HG02885 (cell line): ENCODE data around the gene EIF2B5.
"Not testable (repeated sequence)": the region's sequence is repeated elsewhere in the genome, so short reads cannot be mapped to it uniquely, and the experiment has no call there.

Experiments used
- ATAC-seq: cut with Tn5 transposase; IDR thresholded peaks from one replicate; pipeline ENCODE4 v1.9.1; 2021; ENCODE audit warnings: mild to moderate bottlenecking; ENCODE audit not compliant: unreplicated experiment, poor library complexity

Gene EIF2B5

GRCh38 chr3:184135149-184135910 is at the start of gene EIF2B5:
Gene EIF2B5 (plus strand): TSS chr3:184135358. CDS start chr3:184135386, 28 bp downstream.
- peak; percentile 89 for ATAC-seq

- no peak for ATAC-seq
Observed at GRCh38 chr3:184085389-184085852, 49.7 kb upstream of the EIF2B5 start.

- ATAC-seq, result no peak
Observed at GRCh38 chr3:184092199-184092598, 43.0 kb upstream of the EIF2B5 start.

- no peak for ATAC-seq
Observed at GRCh38 chr3:184096811-184097383, 38.3 kb upstream of the EIF2B5 start, which contains the start of gene HTR3E. Gene HTR3E (plus strand): TSS chr3:184097064. CDS start chr3:184097530, 466 bp downstream.

- no peak for ATAC-seq
Observed at GRCh38 chr3:184097556-184097955, 37.6 kb upstream of the EIF2B5 start.

- ATAC-seq, result no peak
Observed at GRCh38 chr3:184099806-184100686, 35.1 kb upstream of the EIF2B5 start.

- no peak for ATAC-seq
Observed at GRCh38 chr3:184110316-184110725, 24.8 kb upstream of the EIF2B5 start.

GRCh38 chr3:184116017-184116416 is 19.1 kb upstream of the EIF2B5 start:
- no peak for ATAC-seq

- no peak for ATAC-seq
Observed at GRCh38 chr3:184117636-184118035, 17.5 kb upstream of the EIF2B5 start.

- not testable (repeated sequence) for ATAC-seq
Observed at GRCh38 chr3:184121031-184121430, 14.1 kb upstream of the EIF2B5 start.

- ATAC-seq, result no peak
Observed at GRCh38 chr3:184126006-184126405, 9.2 kb upstream of the EIF2B5 start.

GRCh38 chr3:184129012-184129411 is 6.1 kb upstream of the EIF2B5 start:
- ATAC-seq, result no peak

- ATAC-seq, result no peak
Observed at GRCh38 chr3:184132945-184133344, 2.2 kb upstream of the EIF2B5 start.

GRCh38 chr3:184133840-184134745 is 1.1 kb upstream of the EIF2B5 start:
- no peak for ATAC-seq

- no peak for ATAC-seq
Observed at GRCh38 chr3:184134746-184135148, 411 bp upstream of the EIF2B5 start.

GRCh38 chr3:184135911-184136260 is 728 bp downstream of the EIF2B5 start:
- no peak for ATAC-seq

GRCh38 chr3:184140436-184140835 is 5.3 kb downstream of the EIF2B5 start:
- no peak for ATAC-seq

- no peak for ATAC-seq
Observed at GRCh38 chr3:184142199-184142598, 7.0 kb downstream of the EIF2B5 start.

GRCh38 chr3:184143327-184143726 is 8.2 kb downstream of the EIF2B5 start:
- no peak for ATAC-seq

- ATAC-seq, result no peak
Observed at GRCh38 chr3:184144505-184144904, 9.3 kb downstream of the EIF2B5 start.
